Measurements from ENCODE around the gene OVOL1.

- no peak for TF ChIP-seq EZH2 (IDR thresholded peaks at IDR 0.05)
- TF ChIP-seq POLR2AphosphoS5 (IDR thresholded peaks at IDR 0.05; ENCODE audit: borderline replicate concordance, low read depth, low read length): no peak
These were observed 6.3 kb downstream of the OVOL1 start for GRCh38 chr11:65793144-65793581.

Data from SK-N-MC (cell line).